D721Med (cell line): ENCODE data around the gene UTP18.
A peak's percentile ranks its signal among the peaks of the same experiment; 100 is the strongest.
"Not testable (repeated sequence)": the region's sequence is repeated elsewhere in the genome, so short reads cannot be mapped to it uniquely, and the experiment has no call there.

ENCODE experiments used
- DNase-seq: peaks from one replicate; pipeline ENCODE4 v3.0.0; 2011; ENCODE audit warnings: low spot score; ENCODE audit not compliant: insufficient read length
- FAIRE-seq: peaks from 2 replicates; lab custom pipeline; 2011; peaks lifted over from hg19 to GRCh38; lab: Jason Lieb, UNC
- TF ChIP-seq, protein P1 (sequence below): IDR thresholded peaks from 2 replicates; pipeline ENCODE4 v1.5.1; 2012; ENCODE audit warnings: mild to moderate bottlenecking, control low read depth; ENCODE audit not compliant: insufficient read depth; ENCODE audit errors: missing control alignments

The UTP18 gene

DNA sequence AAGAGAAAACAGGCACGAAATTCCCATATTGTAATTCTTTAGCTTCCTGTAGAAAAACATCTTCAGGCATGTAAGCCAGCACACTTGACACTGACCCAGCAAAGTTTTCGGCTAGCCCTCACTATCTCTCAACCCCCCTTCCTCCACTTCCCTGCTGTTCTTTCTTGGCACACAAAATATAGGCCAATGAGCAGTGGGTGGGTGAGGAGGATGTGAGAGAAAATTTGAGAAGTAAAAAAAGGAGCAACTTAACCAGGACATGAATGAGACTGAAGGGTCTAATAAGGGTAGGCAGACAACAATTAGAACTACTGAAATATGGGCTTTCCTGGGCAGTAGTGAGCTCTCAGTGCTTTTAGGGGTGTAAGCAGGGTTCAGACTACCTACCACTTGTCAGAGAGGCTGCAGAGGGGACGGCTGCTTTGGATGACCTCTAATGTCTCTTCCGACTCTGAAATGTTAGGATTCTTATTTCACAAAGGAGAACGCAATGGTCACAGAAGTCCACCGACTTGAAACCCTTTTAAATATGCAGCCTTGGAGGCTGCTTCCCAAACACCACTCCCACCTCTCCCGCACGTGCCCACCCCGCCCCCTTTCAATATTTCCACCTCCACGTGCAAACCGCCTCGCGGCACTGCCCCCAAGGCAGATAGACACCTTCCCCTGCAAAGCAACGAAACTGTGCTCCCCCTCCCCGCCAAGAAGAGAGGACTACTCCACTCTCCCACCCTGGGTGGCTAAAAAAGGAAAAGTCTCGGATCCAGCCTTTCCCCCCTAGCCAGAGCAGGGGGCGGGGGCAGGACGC lies 1.4 kb upstream of the UTP18 start:
- DNase-seq (no peak), FAIRE-seq (no peak)
- TF ChIP-seq, protein P1, sequence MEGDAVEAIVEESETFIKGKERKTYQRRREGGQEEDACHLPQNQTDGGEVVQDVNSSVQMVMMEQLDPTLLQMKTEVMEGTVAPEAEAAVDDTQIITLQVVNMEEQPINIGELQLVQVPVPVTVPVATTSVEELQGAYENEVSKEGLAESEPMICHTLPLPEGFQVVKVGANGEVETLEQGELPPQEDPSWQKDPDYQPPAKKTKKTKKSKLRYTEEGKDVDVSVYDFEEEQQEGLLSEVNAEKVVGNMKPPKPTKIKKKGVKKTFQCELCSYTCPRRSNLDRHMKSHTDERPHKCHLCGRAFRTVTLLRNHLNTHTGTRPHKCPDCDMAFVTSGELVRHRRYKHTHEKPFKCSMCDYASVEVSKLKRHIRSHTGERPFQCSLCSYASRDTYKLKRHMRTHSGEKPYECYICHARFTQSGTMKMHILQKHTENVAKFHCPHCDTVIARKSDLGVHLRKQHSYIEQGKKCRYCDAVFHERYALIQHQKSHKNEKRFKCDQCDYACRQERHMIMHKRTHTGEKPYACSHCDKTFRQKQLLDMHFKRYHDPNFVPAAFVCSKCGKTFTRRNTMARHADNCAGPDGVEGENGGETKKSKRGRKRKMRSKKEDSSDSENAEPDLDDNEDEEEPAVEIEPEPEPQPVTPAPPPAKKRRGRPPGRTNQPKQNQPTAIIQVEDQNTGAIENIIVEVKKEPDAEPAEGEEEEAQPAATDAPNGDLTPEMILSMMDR: no peak

DNA sequence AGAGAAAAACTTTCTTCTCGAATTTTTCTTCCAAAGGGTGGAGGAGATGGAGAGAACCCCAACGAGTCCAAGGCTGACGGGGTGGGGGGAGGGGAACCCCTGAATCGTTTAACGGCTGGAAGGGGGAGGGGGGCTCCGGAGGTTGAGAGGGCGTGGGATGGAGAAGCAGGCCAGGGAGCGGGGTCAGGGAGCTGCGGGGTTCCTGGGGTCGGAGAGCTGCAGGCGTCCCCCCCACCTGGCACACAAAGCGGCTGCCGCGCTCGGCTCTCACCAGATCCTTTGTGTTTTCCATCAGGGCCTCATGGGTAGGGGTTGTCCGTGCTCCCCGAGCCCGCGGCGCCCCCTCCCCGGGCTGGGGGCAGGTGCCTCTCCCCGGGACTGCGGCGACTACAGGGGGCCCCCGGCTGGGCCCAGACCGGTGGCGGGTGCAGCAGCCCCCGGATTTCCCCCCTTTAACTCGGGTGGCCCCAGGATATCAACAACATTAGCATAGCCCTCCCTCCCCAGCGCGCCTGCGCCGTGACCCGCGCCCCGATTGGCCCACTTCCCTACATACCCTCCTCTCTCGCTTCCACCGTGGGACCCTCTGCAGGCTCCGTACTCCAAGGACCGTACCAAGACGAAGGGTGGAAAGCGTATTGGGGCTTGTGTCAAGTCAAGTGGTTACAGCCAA lies 646 bp upstream of the UTP18 start, which contains the start of gene MBTD1:
TSS of gene MBTD1 (minus strand) at position 486 of the 673 bp plus-strand sequence. CDS start 34,888 bp downstream, outside the sequence.
- no peak for FAIRE-seq
- DNase-seq: peak; percentile 93
- TF ChIP-seq, protein P1: no peak

DNA sequence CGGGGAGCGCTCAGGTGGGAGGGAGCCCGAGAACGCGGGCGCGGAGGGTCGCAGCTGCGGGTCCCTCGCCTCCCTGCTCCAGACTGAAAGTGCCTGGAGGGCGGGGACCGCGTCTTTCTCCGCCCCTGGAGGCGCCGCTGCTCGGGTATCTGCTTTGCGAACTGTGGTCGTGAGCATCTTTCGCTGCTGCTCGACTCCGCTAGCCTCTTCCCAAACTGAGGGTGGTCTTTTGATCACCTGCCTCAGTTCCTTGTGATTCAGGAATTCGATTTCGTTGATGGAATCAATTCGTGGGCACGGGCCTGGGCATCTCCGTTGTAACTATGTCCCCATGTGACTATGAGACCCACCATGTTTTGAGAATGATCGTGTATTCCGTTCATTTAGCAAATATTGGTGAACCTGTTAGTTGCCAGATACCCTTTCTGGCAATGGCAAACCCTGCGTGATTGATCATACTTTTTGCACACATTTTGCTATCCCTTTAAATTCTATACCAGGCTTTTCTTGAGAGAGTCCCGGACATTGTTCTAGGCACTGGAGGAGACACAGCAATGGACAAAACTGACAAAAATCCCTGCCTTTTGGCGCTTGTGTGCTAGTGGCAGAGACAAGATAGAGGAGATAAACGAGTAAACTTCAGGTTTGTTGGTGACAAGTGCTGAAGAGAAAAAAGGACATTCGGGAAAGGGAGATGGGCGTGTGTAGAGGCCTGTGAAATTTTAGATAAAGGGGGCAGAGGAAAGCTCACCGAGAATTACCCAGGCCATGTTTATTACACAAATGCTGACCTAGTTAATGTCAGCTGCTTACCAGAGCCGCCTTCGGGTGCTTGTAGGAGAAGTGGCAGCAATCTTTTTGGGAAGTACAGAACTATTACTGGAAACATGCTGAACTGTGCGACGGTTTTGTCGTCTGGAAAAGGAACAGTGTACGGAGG lies 948 bp downstream of the UTP18 start:
- FAIRE-seq: no peak
- no peak for DNase-seq
- TF ChIP-seq, protein P1: no peak

DNA sequence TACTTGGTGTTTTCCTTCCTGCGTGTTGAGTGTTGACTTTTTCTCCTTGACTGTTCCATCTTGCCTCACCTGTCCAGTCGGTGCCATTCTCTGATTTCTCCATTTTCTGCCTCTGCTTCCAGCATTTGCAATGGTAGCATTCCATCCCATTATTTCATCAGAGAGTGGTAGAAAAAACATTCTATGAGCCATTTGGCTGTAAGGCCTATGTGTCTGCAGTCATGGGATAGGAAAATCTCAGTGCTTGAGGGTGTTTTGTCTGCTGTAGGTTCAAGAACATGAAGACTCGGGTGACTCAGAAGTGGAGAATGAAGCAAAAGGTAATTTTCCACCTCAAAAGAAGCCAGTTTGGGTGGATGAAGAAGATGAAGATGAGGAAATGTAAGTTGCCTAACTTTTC lies 2.7 kb downstream of the UTP18 start:
- DNase-seq: no peak
- TF ChIP-seq, protein P1: no peak
- FAIRE-seq: no peak

DNA sequence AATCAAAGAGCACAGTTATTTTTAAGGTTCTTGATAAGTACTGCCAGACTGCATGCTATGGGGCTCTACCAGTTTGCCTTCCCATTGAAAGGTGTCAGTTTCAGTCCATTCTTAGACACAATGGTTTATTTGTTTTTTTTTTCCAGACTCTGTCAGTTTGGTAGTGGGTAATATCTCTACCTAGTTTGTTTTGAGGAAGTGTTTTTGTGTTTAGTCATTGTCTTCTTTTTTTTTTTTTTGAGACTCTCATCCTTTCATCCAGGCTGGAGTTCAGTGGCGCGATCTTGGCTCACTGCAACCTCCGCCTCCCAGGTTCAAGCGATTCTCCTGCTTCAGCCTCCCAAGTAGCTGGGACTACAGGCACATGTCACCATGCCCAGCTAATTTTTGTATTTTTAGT lies 4.1 kb downstream of the UTP18 start:
- DNase-seq, FAIRE-seq: not testable (repeated sequence)

DNA sequence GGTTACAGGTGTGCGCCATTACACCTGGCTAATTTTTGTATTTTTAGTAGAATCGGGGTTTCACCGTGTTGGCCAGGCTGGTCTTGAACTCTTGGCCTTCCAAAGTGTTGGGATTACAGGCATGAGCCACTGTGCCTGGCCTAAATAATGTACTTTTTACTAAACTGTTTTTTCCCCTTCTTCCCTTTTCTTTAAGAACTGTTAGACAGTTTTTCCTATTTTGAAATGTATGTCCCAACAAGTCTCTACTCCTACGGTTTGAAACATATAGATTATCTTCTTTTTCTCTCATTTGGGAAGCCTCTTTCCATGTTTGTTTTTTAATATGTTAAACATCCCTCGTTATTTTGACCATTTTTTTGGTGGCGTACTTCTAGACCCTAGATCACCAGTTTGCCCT lies 9.6 kb downstream of the UTP18 start:
- TF ChIP-seq, protein P1: no peak
- no peak for FAIRE-seq
- no peak for DNase-seq

DNA sequence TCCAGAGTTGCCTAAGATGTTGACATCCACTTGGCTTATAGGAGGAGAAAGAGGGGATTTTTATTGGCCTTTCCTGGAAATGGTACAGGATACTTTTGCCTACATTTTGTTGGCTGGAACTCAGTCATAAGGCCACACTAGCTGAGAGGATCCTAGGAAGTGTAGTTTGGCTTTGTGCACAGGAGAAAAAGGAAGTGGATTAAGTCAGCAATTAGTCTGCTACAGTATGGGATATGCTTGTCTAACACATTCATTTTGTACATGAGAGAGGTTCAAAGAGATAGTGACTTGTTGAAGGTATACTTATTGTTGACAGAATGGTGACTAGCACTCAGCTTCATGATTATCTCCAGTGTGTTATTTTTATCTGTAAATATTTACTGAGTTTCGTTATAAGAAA lies 10.3 kb downstream of the UTP18 start:
- DNase-seq (no peak), FAIRE-seq (no peak)
- TF ChIP-seq, protein P1: no peak
